ENCODE data around the gene LIPG. TPM values are rescaled to one million over a fixed set of nuclear protein-coding genes. Genes with fewer than 3 reads are reported as not detected.

The LIPG gene
- total and polyA plus RNA-seq, 8 donors = 0.39 to 8.2 (median 1.1) TPM

DNA sequence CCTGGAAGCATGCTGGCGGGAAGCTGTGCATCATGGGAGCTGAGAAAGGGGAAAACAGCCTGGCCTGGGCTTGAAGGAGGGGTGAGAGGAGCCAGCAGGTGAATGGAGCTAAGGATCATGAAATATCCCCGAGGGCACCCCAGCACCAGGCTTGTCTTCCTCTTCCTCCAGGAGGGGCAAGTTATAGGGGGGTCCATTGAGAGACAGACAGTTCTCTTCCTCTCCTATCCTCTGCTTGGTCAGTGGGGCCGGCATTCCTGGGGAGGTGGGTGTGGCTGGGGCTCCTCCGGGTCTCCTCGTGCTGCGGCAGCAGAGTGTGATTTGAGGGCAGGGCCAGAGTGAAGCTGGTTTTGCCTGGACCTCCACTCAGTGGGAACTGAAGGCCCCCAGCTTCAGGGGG, 78.9 kb downstream of the LIPG start:
- no peaks in the 10 kb centered on the region for H3K27me3 ChIP-seq
- DNase-seq (no peak), FAIRE-seq (no peak), ATAC-seq (no peak)
- intact Hi-C loops (cut with DNase I) = no loop called here
- WGBS, 2 donors = 86 to 91% methylated on average over 6 of the region's 6 CpGs
- no peaks in the 10 kb centered on the region for H3K36me3 ChIP-seq
- TF ChIP-seq, protein P1, sequence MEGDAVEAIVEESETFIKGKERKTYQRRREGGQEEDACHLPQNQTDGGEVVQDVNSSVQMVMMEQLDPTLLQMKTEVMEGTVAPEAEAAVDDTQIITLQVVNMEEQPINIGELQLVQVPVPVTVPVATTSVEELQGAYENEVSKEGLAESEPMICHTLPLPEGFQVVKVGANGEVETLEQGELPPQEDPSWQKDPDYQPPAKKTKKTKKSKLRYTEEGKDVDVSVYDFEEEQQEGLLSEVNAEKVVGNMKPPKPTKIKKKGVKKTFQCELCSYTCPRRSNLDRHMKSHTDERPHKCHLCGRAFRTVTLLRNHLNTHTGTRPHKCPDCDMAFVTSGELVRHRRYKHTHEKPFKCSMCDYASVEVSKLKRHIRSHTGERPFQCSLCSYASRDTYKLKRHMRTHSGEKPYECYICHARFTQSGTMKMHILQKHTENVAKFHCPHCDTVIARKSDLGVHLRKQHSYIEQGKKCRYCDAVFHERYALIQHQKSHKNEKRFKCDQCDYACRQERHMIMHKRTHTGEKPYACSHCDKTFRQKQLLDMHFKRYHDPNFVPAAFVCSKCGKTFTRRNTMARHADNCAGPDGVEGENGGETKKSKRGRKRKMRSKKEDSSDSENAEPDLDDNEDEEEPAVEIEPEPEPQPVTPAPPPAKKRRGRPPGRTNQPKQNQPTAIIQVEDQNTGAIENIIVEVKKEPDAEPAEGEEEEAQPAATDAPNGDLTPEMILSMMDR (IDR thresholded peaks at IDR 0.05) = no peak
- peaks cover 0 to 29% (median 20%) of the 10 kb centered on the region in 3 donors for H3K4me1 ChIP-seq
- H3K9me3 ChIP-seq = no peaks in the 10 kb centered on the region
- H3K4me3 ChIP-seq = no peak overlapping the region
- peak overlapping the region in 1 of 4 donors; percentile 44 for H3K27ac ChIP-seq

DNA sequence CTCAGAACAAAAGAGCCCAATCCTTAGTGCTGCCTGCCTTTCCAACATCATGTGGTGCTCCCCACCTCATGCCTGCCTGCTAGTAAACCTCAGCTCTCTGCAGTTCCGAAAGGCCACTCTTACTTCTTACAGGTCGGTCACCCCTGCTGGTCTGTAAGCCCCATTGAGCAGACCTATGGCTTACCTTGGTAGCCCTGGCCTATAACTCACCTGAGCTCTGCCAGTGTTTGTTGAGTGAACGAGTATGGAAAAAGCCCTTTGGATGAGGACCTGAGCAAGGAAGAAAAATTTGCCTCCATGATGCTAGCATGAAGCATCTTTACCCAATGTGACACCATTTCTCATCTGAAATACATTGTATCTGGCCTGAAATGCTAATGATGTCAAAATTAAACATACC, 83.3 kb downstream of the LIPG start:
- ATAC-seq = no peak
- TF ChIP-seq, protein P1 (IDR thresholded peaks at IDR 0.05) = no peak
- Histone ChIP-seq H3K27ac (no peak overlapping the region), H3K9me3 (no peaks in the 10 kb centered on the region), H3K4me3 (no peak overlapping the region), H3K27me3 (no peaks in the 10 kb centered on the region), H3K4me1 (peaks cover 0 to 6% (median 5%) of the 10 kb centered on the region in 3 donors), H3K36me3 (no peaks in the 10 kb centered on the region)
- DNase-seq = no peak
- intact Hi-C loops (cut with DNase I) = no loop called here
- no peak for FAIRE-seq
- WGBS, 2 donors = 90 to 94% methylated on average over 3 of the region's 3 CpGs

DNA sequence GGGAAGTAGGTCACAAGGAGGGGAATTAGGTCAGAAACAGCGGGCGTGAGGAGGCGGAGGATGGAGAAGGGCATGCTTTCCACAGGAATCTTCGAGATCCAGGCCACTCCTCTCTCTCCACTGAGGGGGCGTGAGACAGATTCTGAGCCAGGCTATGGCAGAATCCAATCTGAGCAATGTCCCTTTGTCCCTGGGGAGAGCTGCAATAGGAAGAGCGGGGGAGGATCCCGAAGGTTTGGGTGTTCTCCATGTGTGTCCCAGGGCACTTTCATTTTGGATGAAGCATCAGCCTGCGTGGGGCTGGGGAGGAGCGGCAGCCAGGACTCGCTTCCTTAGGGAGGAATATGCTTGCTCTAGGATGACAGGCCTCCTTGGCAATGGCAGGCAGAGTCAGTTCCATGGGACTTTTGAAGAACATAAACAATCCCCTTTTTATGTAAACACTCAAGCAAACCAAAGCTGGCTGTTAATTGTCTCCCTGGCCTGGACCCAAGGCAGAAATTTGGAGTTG, 84.0 kb downstream of the LIPG start:
- Histone ChIP-seq H3K4me1 (peaks cover 0 to 4% (median 0%) of the 10 kb centered on the region in 3 donors), H3K9me3 (no peaks in the 10 kb centered on the region), H3K4me3 (no peak overlapping the region), H3K36me3 (no peaks in the 10 kb centered on the region), H3K27me3 (no peaks in the 10 kb centered on the region), H3K27ac (no peak overlapping the region)
- FAIRE-seq (no peak), DNase-seq (peak in 1 of 6 donors; percentile 24), ATAC-seq (peak in 3 of 4 donors; percentile 28 to 51 (median 50))
- intact Hi-C loops (cut with DNase I) = no loop called here
- 91 to 92% methylated on average over 10 of the region's 10 CpGs for WGBS, 2 donors
- TF ChIP-seq, protein P1 (IDR thresholded peaks at IDR 0.05) = no peak

DNA sequence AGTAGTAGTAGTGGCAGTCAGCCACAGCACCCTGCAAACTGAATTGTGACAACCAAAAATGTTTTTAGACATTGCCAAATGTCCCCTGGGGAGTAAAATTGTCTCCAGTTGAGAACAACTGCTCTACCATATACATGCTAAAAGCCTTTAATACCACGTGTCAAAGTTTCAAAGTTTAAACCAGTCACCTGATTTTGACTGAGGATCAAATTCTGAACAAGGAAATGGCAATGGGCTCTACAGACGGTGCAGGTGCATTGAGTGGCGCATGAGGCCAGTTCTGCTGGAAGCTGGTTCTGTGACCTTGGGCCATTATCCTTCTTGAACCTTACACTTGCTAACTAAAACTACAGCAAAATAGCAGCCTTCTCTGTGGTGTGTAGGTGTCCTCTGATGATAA, 85.0 kb downstream of the LIPG start:
- DNase-seq = no peak
- peak in 3 of 4 donors; percentile 22 to 54 (median 41) for ATAC-seq
- TF ChIP-seq, protein P1 (IDR thresholded peaks at IDR 0.05) = no peak
- 39 to 52% methylated on average over 3 of the region's 3 CpGs for WGBS, 2 donors
- FAIRE-seq = no peak
- Histone ChIP-seq H3K36me3 (no peaks in the 10 kb centered on the region), H3K27me3 (no peaks in the 10 kb centered on the region), H3K4me1 (peaks cover 0 to 4% (median 0%) of the 10 kb centered on the region in 3 donors), H3K4me3 (no peak overlapping the region), H3K9me3 (no peaks in the 10 kb centered on the region), H3K27ac (no peak overlapping the region)
- intact Hi-C loops (cut with DNase I) = no loop called here

DNA sequence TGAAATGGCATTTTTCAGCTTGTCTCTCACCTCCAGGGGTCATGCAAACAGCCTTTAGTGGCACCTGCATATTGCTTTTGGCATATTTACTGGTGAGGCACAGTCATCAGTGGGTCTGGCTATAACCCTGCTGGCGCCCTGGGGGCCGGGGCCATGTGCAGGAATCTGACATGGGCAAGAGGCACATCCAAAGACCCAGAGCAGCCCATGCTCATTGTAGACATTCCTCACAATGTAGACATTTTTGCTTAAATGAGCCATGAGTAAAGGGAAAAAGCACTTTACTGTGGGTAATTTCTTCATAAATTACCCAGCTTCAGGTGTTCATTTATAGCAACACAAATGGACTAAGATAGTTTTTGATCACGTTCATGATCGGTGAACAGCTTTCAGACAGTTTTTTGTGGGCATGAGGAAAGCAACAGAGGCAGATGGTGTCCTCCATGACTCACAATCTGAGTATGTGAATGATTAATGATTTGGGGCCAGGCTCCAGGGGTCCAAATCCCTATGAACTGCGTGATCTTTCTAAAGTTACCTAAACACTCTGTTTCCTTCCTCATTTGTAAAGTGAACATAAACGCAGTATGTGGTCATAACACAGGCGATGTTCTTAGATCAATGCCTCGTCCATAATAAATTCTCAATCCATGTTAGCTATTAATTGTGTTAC, 85.8 kb downstream of the LIPG start:
- TF ChIP-seq, protein P1 (IDR thresholded peaks at IDR 0.05) = no peak
- no peak for DNase-seq
- Histone ChIP-seq H3K9me3 (no peaks in the 10 kb centered on the region), H3K4me1 (peaks cover 0 to 4% (median 0%) of the 10 kb centered on the region in 3 donors), H3K4me3 (no peak overlapping the region), H3K36me3 (no peaks in the 10 kb centered on the region), H3K27ac (no peak overlapping the region), H3K27me3 (no peaks in the 10 kb centered on the region)
- 87 to 95% methylated on average over 8 of the region's 8 CpGs for WGBS, 2 donors
- no peak for FAIRE-seq
- peak in 1 of 4 donors; percentile 33 for ATAC-seq
- intact Hi-C loops (cut with DNase I) = no loop called here
